Keratinocyte (primary cell): Measurements from ENCODE around the gene RIOK3. TPM values are rescaled to one million over a fixed set of nuclear protein-coding genes. Genes with fewer than 3 reads are reported as not detected.

Source experiments
- DNase-seq: peaks from one replicate; pipeline ENCODE4 v3.0.0-alpha.2; 2011; ENCODE audit warnings: low read depth, missing footprints, low spot score
- FAIRE-seq: peaks from 2 replicates; lab custom pipeline; 2011; peaks lifted over from hg19 to GRCh38; lab: Jason Lieb, UNC
- H2AFZ ChIP-seq: 2 replicates; pipeline ENCODE4 v1.6.0; 2012; ENCODE audit warnings: low read length, control low read depth, inconsistent platforms; ENCODE audit not compliant: control insufficient read depth
- H3K27ac ChIP-seq: 2 replicates; pipeline ENCODE4 v1.5.1; 2011; ENCODE audit warnings: low read length; ENCODE audit not compliant: control insufficient read depth, insufficient read depth
- H3K27me3 ChIP-seq: 3 replicates; pipeline ENCODE4 v1.6.0; 2011; ENCODE audit warnings: low read length; ENCODE audit not compliant: control insufficient read depth, insufficient read depth; ENCODE audit errors: extremely low read depth
- H3K36me3 ChIP-seq, 2 experiments: 2 replicates in 1 of 2; 3 replicates in 1 of 2; pipeline ENCODE4 v1.5.1; 2011; ENCODE audit warnings: low read length in 2 of 2, mild to moderate bottlenecking in 1 of 2; ENCODE audit not compliant: control insufficient read depth in 2 of 2, insufficient read depth in 2 of 2; ENCODE audit errors: extremely low read depth in 1 of 2
- H3K4me1 ChIP-seq: 3 replicates; pipeline ENCODE4 v1.5.1; 2011; ENCODE audit warnings: low read length; ENCODE audit not compliant: control insufficient read depth, insufficient read depth; ENCODE audit errors: extremely low read depth
- H3K4me2 ChIP-seq: 3 replicates; pipeline ENCODE4 v1.6.0; 2011; ENCODE audit warnings: low read depth, low read length; ENCODE audit not compliant: control insufficient read depth, insufficient read depth; ENCODE audit errors: extremely low read depth
- H3K4me3 ChIP-seq, 3 experiments: fragments of 200-600 bp in 1 of 3; sonication (generic) in 1 of 3; 2 replicates in 2 of 3; 3 replicates in 1 of 3; pipeline ENCODE4 v1.5.1; 2011 to 2016; ENCODE audit warnings: low read length in 3 of 3, mild to moderate bottlenecking in 3 of 3, control low read depth in 2 of 3, inconsistent platforms in 1 of 3, low read depth in 1 of 3, mixed read lengths in 1 of 3, mixed run types in 1 of 3, moderate library complexity in 1 of 3; ENCODE audit not compliant: control insufficient read depth in 2 of 3, insufficient read depth in 2 of 3; ENCODE audit errors: extremely low read depth in 1 of 3
- H3K79me2 ChIP-seq: 2 replicates; pipeline ENCODE4 v1.6.0; 2012; ENCODE audit warnings: low read length; ENCODE audit not compliant: control insufficient read depth, insufficient read depth
- H3K9ac ChIP-seq: 3 replicates; pipeline ENCODE4 v1.6.0; 2011; ENCODE audit warnings: low read length; ENCODE audit not compliant: control insufficient read depth, insufficient read depth; ENCODE audit errors: extremely low read depth
- H3K9me1 ChIP-seq: 3 replicates; pipeline ENCODE4 v1.6.0; 2011; ENCODE audit warnings: low read length; ENCODE audit not compliant: control insufficient read depth, insufficient read depth; ENCODE audit errors: extremely low read depth
- H3K9me3 ChIP-seq: 2 replicates; pipeline ENCODE4 v1.5.1; 2012; ENCODE audit warnings: low read depth, low read length; ENCODE audit not compliant: control insufficient read depth
- H4K20me1 ChIP-seq: 3 replicates; pipeline ENCODE4 v1.6.0; 2011; ENCODE audit warnings: low read length; ENCODE audit not compliant: control insufficient read depth, insufficient read depth; ENCODE audit errors: extremely low read depth
- EZH2 ChIP-seq: IDR thresholded peaks from one replicate; pipeline ENCODE4 v1.6.1; 2012; ENCODE audit warnings: inconsistent platforms, mild to moderate bottlenecking, low read length, moderate library complexity
- dilution Hi-C: fragments of 300-500 bp; cut with MboI; formaldehyde crosslinking; loops from one replicate; pipeline ENCODE4 v1.7.0; 2020; ENCODE audit warnings: low sequenced_read_pairs; ENCODE audit not compliant: extremely low pct_ligation_motif_present
- polyA plus RNA-seq, 5 experiments: library from polyadenylated mRNA; depleted of rRNA in 3 of 5; stranded (reverse) in 3 of 5; stranded (forward) in 1 of 5; unstranded in 1 of 5; fragments of >200 nt; gene quantifications; 1 replicate in 1 of 5; 2 replicates in 3 of 5; 3 replicates in 1 of 5; pipeline versions ENCODE4 v1.2.1 to v1.2.3, GENCODE V29; 2011 to 2012; ENCODE audit warnings: missing spikeins in 2 of 5, low read depth in 1 of 5, low replicate concordance in 1 of 5
- TF ChIP-seq, protein P1 (sequence below), 3 experiments: IDR thresholded peaks in 1 of 3; conservative IDR thresholded peaks in 1 of 3; optimal IDR thresholded peaks in 1 of 3; 2 replicates in 2 of 3; 3 replicates in 1 of 3; pipeline versions ENCODE3 to v1.5.1; 2011; ENCODE audit warnings: low read length in 3 of 3, mild to moderate bottlenecking in 3 of 3, moderate library complexity in 2 of 3, control low read depth in 1 of 3, inconsistent platforms in 1 of 3; ENCODE audit not compliant: insufficient read depth in 2 of 3; ENCODE audit errors: extremely low read depth in 1 of 3

Gene RIOK3
- polyA plus RNA-seq, 1 donor (not counting 4 experiments of a cell fraction or from before 2014, with no cell fraction given): 68.6 TPM

DNA sequence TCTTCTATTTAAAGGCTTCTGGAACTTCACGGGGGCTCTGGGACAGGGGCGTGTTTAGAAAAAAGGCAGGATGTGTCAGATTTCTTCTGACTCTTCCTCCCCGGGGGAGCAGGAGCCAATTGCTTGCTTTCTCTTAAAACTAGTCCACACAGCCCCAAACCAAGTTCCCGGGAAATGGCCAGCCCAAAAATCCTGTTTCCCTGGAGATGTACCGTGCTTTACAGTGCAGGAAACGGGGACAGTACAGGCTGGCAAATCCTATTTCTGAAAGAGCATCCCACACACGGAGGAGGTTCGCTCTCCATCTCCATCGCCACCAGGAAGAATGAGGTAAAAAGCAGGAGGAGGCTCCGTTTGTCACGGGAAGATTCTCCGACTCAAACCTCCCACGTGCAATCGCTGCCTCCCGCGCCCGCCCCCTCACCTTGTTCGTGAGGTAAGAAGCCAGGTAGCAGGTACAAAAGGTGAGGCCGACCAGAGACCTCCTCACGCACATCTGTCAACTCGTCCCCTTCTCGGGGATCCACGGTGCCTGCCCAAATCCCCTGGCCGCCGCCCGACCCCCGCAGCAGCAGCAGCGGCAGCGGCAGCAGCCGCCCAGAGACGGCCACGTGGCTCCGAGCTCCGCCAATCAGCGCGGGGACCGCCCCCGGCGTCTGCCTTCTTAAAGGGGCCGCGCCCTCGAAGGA lies 15.6 kb upstream of the RIOK3 start:
- DNase-seq (no peak), FAIRE-seq (no peak)
- Histone ChIP-seq H3K9ac (peak overlapping the region; percentile 81), H3K4me3 (peak overlapping the region; percentile 74 to 82 (median 77)), H3K27me3 (no peaks in the 10 kb centered on the region), H3K9me3 (no peaks in the 10 kb centered on the region), H3K36me3 (no peaks in the 10 kb centered on the region), H3K27ac (peak overlapping the region; percentile 60), H2AFZ (peak overlapping the region; percentile 84), H3K4me2 (peak overlapping the region; percentile 97), H3K9me1 (no peaks in the 10 kb centered on the region), H3K79me2 (peaks cover 4% of the 10 kb centered on the region), H3K4me1 (peaks cover 8% of the 10 kb centered on the region), H4K20me1 (no peaks in the 10 kb centered on the region)
- dilution Hi-C loops: no loop called here
- TF ChIP-seq EZH2: no peak
- TF ChIP-seq, protein P1, sequence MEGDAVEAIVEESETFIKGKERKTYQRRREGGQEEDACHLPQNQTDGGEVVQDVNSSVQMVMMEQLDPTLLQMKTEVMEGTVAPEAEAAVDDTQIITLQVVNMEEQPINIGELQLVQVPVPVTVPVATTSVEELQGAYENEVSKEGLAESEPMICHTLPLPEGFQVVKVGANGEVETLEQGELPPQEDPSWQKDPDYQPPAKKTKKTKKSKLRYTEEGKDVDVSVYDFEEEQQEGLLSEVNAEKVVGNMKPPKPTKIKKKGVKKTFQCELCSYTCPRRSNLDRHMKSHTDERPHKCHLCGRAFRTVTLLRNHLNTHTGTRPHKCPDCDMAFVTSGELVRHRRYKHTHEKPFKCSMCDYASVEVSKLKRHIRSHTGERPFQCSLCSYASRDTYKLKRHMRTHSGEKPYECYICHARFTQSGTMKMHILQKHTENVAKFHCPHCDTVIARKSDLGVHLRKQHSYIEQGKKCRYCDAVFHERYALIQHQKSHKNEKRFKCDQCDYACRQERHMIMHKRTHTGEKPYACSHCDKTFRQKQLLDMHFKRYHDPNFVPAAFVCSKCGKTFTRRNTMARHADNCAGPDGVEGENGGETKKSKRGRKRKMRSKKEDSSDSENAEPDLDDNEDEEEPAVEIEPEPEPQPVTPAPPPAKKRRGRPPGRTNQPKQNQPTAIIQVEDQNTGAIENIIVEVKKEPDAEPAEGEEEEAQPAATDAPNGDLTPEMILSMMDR (optimal IDR thresholded peaks at IDR 0.05 in 1 of 3, IDR thresholded peaks at IDR 0.05 in 1 of 3, conservative IDR thresholded peaks at IDR 0.05 in 1 of 3; ENCODE audit: extremely low read depth in 1 of 3, insufficient read depth in 2 of 3, low read length in 3 of 3): no peak

DNA sequence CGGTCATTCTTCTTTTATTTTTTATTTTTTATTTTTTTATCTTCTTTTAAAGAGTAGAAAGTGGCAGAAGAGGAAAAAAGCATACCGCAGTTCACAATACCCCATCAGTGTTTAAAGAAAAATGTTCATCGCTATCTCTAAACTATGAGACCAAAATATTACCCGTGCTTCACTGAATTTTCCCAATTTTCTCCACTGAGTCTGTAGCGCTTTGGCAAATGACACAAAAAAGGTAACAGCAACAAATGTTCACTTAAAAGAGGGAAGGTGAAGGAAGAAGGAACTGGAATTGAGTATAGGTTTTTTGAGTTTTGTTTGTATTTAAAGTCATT lies 15.1 kb upstream of the RIOK3 start:
- Histone ChIP-seq H3K27me3 (no peaks in the 10 kb centered on the region), H3K4me1 (peaks cover 8% of the 10 kb centered on the region), H3K36me3 (no peaks in the 10 kb centered on the region), H3K27ac (no peak overlapping the region), H3K4me2 (peak overlapping the region; percentile 33), H3K9me1 (no peaks in the 10 kb centered on the region), H3K9ac (peak overlapping the region; percentile 81), H4K20me1 (no peaks in the 10 kb centered on the region), H3K79me2 (peaks cover 4% of the 10 kb centered on the region), H3K4me3 (peak overlapping the region; percentile 74 to 82 (median 77)), H3K9me3 (no peaks in the 10 kb centered on the region), H2AFZ (peak overlapping the region; percentile 7)
- dilution Hi-C loops: no loop called here
- TF ChIP-seq, protein P1 (optimal IDR thresholded peaks at IDR 0.05 in 1 of 3, IDR thresholded peaks at IDR 0.05 in 1 of 3, conservative IDR thresholded peaks at IDR 0.05 in 1 of 3; ENCODE audit: extremely low read depth in 1 of 3, insufficient read depth in 2 of 3, low read length in 3 of 3): no peak
- no peak for TF ChIP-seq EZH2
- DNase-seq (no peak), FAIRE-seq (no peak)
